NCI-H1694 (cell line): ENCODE measurements around the gene ME1.
"Not testable (repeated sequence)": the region's sequence is repeated elsewhere in the genome, so short reads cannot be mapped to it uniquely, and the experiment has no call there.

Experiments used
- DNase-seq: peaks from one replicate; lab custom pipeline; 2025; lab: John Stamatoyannopoulos, UW

ME1 gene

GRCh38 chr6:83352424-83353061, 78.3 kb downstream of the ME1 start:
- DNase-seq = no peak

GRCh38 chr6:83343121-83343520, 87.7 kb downstream of the ME1 start:
- no peak for DNase-seq

- no peak for DNase-seq
Observed at GRCh38 chr6:83341765-83342164, 89.1 kb downstream of the ME1 start.

- DNase-seq = not testable (repeated sequence)
Observed at GRCh38 chr6:83333916-83334315, 96.9 kb downstream of the ME1 start.

- no peak for DNase-seq
Observed at GRCh38 chr6:83333500-83333899, 97.4 kb downstream of the ME1 start.

GRCh38 chr6:83314693-83315092, 116.2 kb downstream of the ME1 start:
- DNase-seq = no peak

GRCh38 chr6:83313882-83314281, 117.0 kb downstream of the ME1 start:
- DNase-seq = no peak

GRCh38 chr6:83311231-83311630, 119.6 kb downstream of the ME1 start:
- no peak for DNase-seq

GRCh38 chr6:83310046-83310445, 120.8 kb downstream of the ME1 start:
- DNase-seq = no peak

GRCh38 chr6:83309344-83309743, 121.5 kb downstream of the ME1 start:
- DNase-seq = no peak

GRCh38 chr6:83308833-83309232, 122.0 kb downstream of the ME1 start:
- DNase-seq = no peak

GRCh38 chr6:83307849-83308248, 123.0 kb downstream of the ME1 start:
- DNase-seq = no peak

- no peak for DNase-seq
Observed at GRCh38 chr6:83303426-83303825, 127.4 kb downstream of the ME1 start.

- no peak for DNase-seq
Observed at GRCh38 chr6:83294676-83295075, 136.2 kb downstream of the ME1 start.

- no peak for DNase-seq
Observed at GRCh38 chr6:83292900-83293843, 137.7 kb downstream of the ME1 start.

GRCh38 chr6:83287298-83287697, 143.6 kb downstream of the ME1 start:
- DNase-seq = not testable (repeated sequence)

- no peak for DNase-seq
Observed at GRCh38 chr6:83285917-83286316, 144.9 kb downstream of the ME1 start.

- DNase-seq = no peak
Observed at GRCh38 chr6:83273596-83273995, 157.3 kb downstream of the ME1 start.

- DNase-seq = no peak
Observed at GRCh38 chr6:83270971-83271719, 159.7 kb downstream of the ME1 start.

GRCh38 chr6:83265384-83265783, 165.5 kb downstream of the ME1 start:
- no peak for DNase-seq

- DNase-seq = no peak
Observed at GRCh38 chr6:83260577-83260976, 170.3 kb downstream of the ME1 start.

- no peak for DNase-seq
Observed at GRCh38 chr6:83258517-83258916, 172.3 kb downstream of the ME1 start.

- DNase-seq = no peak
Observed at GRCh38 chr6:83257791-83258190, 173.1 kb downstream of the ME1 start.
